Measurements from ENCODE around the gene CDAN1. TPM values are rescaled to one million over a fixed set of nuclear protein-coding genes. Genes with fewer than 3 reads are reported as not detected.

Gene CDAN1
- total RNA-seq, 4 donors from 2014 or later, result 8.9 to 12.8 (median 11.3) TPM

DNA sequence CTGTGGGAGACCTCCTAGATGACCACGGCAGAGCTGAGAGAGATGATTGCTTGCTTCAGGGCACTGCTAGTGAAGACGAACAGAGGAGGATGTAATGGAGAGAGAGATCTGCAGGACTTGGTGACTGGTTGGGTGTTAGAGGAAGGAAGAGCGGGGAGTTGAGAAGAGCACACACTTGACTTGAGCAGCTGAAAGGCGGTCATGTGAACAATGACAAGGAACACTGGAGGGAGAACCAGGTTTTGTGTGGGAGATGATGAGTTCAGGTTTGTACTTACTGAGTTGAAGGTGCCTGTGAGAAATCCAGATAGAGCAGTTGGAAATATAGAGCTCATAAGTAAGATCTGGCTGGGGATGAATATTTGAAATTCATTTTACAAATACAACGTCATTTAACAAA, 40.3 kb downstream of the CDAN1 start:
- Histone ChIP-seq H3K4me1 (no peaks in the 10 kb centered on the region), H3K4me3 (no peak overlapping the region), H3K27me3 (no peaks in the 10 kb centered on the region), H3K36me3 (peaks cover 41 to 100% (median 82%) of the 10 kb centered on the region in 4 donors), H3K27ac (replicated peaks in 1 of 4) (no peak overlapping the region), H3K9me3 (peaks cover 0 to 8% (median 0%) of the 10 kb centered on the region in 4 donors)
- intact Hi-C loops (cut with DNase I), result no loop called here
- WGBS, result 85% methylated on average over 5 of the region's 5 CpGs
- DNase-seq (ENCODE audit: extremely low spot score), result no peak
- TF ChIP-seq, protein P1, sequence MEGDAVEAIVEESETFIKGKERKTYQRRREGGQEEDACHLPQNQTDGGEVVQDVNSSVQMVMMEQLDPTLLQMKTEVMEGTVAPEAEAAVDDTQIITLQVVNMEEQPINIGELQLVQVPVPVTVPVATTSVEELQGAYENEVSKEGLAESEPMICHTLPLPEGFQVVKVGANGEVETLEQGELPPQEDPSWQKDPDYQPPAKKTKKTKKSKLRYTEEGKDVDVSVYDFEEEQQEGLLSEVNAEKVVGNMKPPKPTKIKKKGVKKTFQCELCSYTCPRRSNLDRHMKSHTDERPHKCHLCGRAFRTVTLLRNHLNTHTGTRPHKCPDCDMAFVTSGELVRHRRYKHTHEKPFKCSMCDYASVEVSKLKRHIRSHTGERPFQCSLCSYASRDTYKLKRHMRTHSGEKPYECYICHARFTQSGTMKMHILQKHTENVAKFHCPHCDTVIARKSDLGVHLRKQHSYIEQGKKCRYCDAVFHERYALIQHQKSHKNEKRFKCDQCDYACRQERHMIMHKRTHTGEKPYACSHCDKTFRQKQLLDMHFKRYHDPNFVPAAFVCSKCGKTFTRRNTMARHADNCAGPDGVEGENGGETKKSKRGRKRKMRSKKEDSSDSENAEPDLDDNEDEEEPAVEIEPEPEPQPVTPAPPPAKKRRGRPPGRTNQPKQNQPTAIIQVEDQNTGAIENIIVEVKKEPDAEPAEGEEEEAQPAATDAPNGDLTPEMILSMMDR (IDR thresholded peaks at IDR 0.05), result no peak
- TF ChIP-seq POLR2A (IDR thresholded peaks at IDR 0.05; ENCODE audit: low read depth) (no peak), POLR2AphosphoS5 (IDR thresholded peaks at IDR 0.05) (no peak), EP300 (IDR thresholded peaks at IDR 0.05) (no peak)

DNA sequence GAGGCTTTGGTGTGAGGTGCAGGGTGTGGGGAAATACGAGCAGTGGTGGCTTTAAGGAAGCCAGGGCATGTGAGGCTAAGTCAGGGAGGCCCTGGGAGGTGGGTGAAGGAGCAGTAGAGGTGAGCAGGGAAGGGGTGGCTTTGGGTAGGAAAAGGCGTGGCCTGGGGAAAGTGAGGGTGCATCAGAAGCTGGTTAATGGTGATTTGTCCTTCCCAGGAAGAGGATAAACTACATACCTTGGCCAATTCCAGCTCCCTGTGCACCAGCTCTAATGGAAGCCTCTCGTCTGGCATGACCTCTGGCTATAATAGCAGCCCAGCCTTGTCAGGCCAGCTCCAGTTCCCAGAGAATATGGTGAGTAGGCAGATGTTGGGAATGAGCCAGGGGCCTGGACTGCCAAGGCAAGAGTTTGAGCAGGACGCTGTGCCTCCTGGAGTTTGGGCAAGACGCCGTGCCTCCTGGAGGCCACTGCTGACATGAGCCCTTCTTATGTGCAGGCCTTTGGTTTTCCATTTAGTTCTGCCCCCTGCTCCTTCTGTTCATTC, 41.3 kb downstream of the CDAN1 start:
- peaks cover 46 to 100% (median 87%) of the 10 kb centered on the region in 4 donors for H3K36me3 ChIP-seq
- H3K9me3 ChIP-seq, result peaks cover 0 to under 1% (median 0%) of the 10 kb centered on the region in 4 donors
- H3K4me1 ChIP-seq, result no peaks in the 10 kb centered on the region
- TF ChIP-seq EP300 (IDR thresholded peaks at IDR 0.05) (no peak), POLR2AphosphoS5 (IDR thresholded peaks at IDR 0.05) (no peak), POLR2A (IDR thresholded peaks at IDR 0.05; ENCODE audit: low read depth) (no peak)
- TF ChIP-seq, protein P1 (IDR thresholded peaks at IDR 0.05), result no peak
- intact Hi-C loops (cut with DNase I), result no loop called here
- no peaks in the 10 kb centered on the region for H3K27me3 ChIP-seq
- H3K27ac ChIP-seq (replicated peaks in 1 of 4), result no peak overlapping the region
- WGBS, result 84% methylated on average over 6 of the region's 6 CpGs
- DNase-seq (ENCODE audit: extremely low spot score), result no peak
- H3K4me3 ChIP-seq, result no peak overlapping the region

DNA sequence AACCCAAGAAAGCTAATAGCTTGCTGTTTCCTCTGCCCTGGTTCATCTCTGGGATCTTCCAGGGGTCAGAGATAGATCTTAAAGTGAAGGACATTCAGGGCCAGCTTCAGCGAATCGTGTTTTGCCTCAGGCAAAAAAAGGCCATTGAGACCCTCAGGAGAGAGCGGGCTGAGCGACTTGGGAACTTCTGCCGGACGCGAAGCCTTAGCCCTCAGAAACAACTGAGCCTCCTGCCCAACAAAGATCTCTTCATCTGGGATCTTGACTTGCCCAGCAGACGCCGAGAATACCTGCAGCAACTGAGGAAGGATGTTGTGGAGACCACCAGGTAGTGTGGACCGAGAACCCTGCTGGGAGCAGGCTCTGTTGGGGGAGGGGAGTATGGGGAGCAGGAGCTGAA, 42.5 kb downstream of the CDAN1 start:
- Histone ChIP-seq H3K4me3 (no peak overlapping the region), H3K36me3 (peaks cover 46 to 100% (median 89%) of the 10 kb centered on the region in 4 donors)

DNA sequence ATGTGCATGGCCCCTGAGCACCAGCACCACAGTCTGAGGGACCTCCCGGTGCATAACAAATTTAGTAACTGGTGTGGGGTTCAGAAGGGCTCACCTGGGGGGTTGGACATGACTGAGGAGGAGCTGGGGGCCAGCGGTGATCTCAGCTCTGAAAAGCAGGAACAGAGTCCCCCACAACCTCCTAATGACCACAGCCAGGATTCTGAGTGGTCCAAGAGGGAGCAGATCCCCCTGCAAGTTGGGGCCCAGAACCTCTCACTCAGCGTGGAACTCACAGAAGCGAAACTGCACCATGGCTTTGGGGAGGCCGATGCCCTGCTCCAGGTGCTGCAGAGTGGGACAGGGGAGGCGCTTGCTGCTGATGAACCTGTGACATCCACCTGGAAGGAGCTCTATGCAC, 43.0 kb downstream of the CDAN1 start:
- Histone ChIP-seq H3K27ac (replicated peaks in 1 of 4) (no peak overlapping the region), H3K27me3 (no peaks in the 10 kb centered on the region), H3K9me3 (no peaks in the 10 kb centered on the region), H3K4me1 (no peaks in the 10 kb centered on the region), H3K4me3 (no peak overlapping the region), H3K36me3 (peaks cover 46 to 100% (median 91%) of the 10 kb centered on the region in 4 donors)
- intact Hi-C loops (cut with DNase I), result no loop called here
- DNase-seq (ENCODE audit: extremely low spot score), result no peak
- 95% methylated on average over 4 of the region's 6 CpGs for WGBS
- no peak for TF ChIP-seq POLR2AphosphoS5 (IDR thresholded peaks at IDR 0.05)
- TF ChIP-seq, protein P1 (IDR thresholded peaks at IDR 0.05), result no peak
- no peak for TF ChIP-seq POLR2A (IDR thresholded peaks at IDR 0.05; ENCODE audit: low read depth)
- no peak for TF ChIP-seq EP300 (IDR thresholded peaks at IDR 0.05)

More for the DNA sequence above, 42.5 kb downstream of the CDAN1 start:
- Histone ChIP-seq H3K9me3 (no peaks in the 10 kb centered on the region), H3K4me1 (no peaks in the 10 kb centered on the region), H3K27ac (replicated peaks in 1 of 4) (no peak overlapping the region), H3K27me3 (no peaks in the 10 kb centered on the region)
- DNase-seq (ENCODE audit: extremely low spot score), result no peak
- intact Hi-C loops (cut with DNase I), result no loop called here
- TF ChIP-seq POLR2A (IDR thresholded peaks at IDR 0.05; ENCODE audit: low read depth), result no peak
- no peak for TF ChIP-seq EP300 (IDR thresholded peaks at IDR 0.05)
- TF ChIP-seq POLR2AphosphoS5 (IDR thresholded peaks at IDR 0.05), result no peak
- TF ChIP-seq, protein P1 (IDR thresholded peaks at IDR 0.05), result no peak
- WGBS, result 96% methylated on average over 10 of the region's 10 CpGs

DNA sequence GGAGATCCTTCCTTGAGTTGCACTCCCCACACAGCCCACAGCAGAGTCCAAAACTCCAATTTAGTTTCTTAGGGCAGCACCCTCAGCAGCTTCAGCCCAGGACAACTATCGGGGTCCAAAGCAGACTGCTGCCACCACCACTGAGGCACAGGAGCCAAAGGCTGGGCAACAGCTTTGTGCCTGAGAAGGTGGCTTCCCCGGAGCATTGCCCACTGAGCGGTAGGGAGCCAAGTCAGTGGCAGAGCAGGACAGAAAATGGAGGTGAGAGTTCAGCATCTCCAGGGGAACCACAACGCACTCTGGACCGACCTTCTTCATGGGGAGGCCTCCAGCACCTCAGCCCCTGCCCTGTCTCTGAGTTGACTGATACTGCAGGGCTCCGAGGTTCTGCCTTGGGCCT, 43.4 kb downstream of the CDAN1 start:
- WGBS, result 91% methylated on average over 6 of the region's 6 CpGs
- no peak for DNase-seq (ENCODE audit: extremely low spot score)
- Histone ChIP-seq H3K4me1 (no peaks in the 10 kb centered on the region), H3K27ac (replicated peaks in 1 of 4) (no peak overlapping the region), H3K9me3 (no peaks in the 10 kb centered on the region), H3K27me3 (no peaks in the 10 kb centered on the region), H3K36me3 (peaks cover 46 to 100% (median 93%) of the 10 kb centered on the region in 4 donors), H3K4me3 (no peak overlapping the region)
- no peak for TF ChIP-seq POLR2AphosphoS5 (IDR thresholded peaks at IDR 0.05)
- no peak for TF ChIP-seq EP300 (IDR thresholded peaks at IDR 0.05)
- TF ChIP-seq, protein P1 (IDR thresholded peaks at IDR 0.05), result no peak
- no peak for TF ChIP-seq POLR2A (IDR thresholded peaks at IDR 0.05; ENCODE audit: low read depth)
- intact Hi-C loops (cut with DNase I), result no loop called here
